H9 (cell line): ENCODE data around the gene LYRM9. TPM values are rescaled to one million over a fixed set of nuclear protein-coding genes. Genes with fewer than 3 reads are reported as not detected.

ENCODE experiments used
- DNase-seq: peaks from one replicate; pipeline ENCODE4 v3.0.0-alpha.2; 2017
- H2AFZ ChIP-seq: one replicate; pipeline ENCODE4 v1.6.1; 2013; ENCODE audit warnings: mild to moderate bottlenecking, low read length, control low read depth, moderate library complexity
- H2AK5ac ChIP-seq: 2 replicates; pipeline ENCODE4 v1.6.1; 2013; ENCODE audit warnings: low read length, control low read depth, mixed read lengths; ENCODE audit not compliant: insufficient read length
- H2BK120ac ChIP-seq: one replicate; pipeline ENCODE4 v1.6.1; 2013; ENCODE audit warnings: low read depth, mild to moderate bottlenecking, low read length, control low read depth, inconsistent platforms; ENCODE audit not compliant: poor library complexity, severe bottlenecking
- H2BK12ac ChIP-seq: 2 replicates; pipeline ENCODE4 v1.6.1; 2013; ENCODE audit warnings: low read length, control low read depth, mixed read lengths, low read depth; ENCODE audit not compliant: insufficient read length
- H2BK15ac ChIP-seq: 2 replicates; pipeline ENCODE4 v1.6.1; 2013; ENCODE audit warnings: low read depth, low read length, control low read depth
- H2BK20ac ChIP-seq: one replicate; pipeline ENCODE4 v1.6.1; 2013; ENCODE audit warnings: low read depth, mild to moderate bottlenecking, low read length, control low read depth, inconsistent platforms; ENCODE audit not compliant: poor library complexity, severe bottlenecking
- H2BK5ac ChIP-seq: 2 replicates; pipeline ENCODE4 v1.6.1; 2013; ENCODE audit warnings: low read length, control low read depth, mixed read lengths; ENCODE audit not compliant: insufficient read length
- H3K14ac ChIP-seq: 2 replicates; pipeline ENCODE4 v1.6.1; 2013; ENCODE audit warnings: low read length, control low read depth; ENCODE audit not compliant: insufficient read depth
- H3K18ac ChIP-seq: 2 replicates; pipeline ENCODE4 v1.6.1; 2013; ENCODE audit warnings: low read depth, mild to moderate bottlenecking, mixed read lengths, low read length, control low read depth; ENCODE audit not compliant: insufficient read length
- H3K23ac ChIP-seq: 2 replicates; pipeline ENCODE4 v1.6.1; 2013; ENCODE audit warnings: low read length, control low read depth, mixed read lengths, low read depth; ENCODE audit not compliant: insufficient read length
- H3K23me2 ChIP-seq: 2 replicates; pipeline ENCODE4 v1.6.1; 2013; ENCODE audit warnings: low read depth, mild to moderate bottlenecking, mixed read lengths, low read length, control low read depth; ENCODE audit not compliant: insufficient read length, poor library complexity, severe bottlenecking
- H3K27ac ChIP-seq: 2 replicates; pipeline ENCODE4 v1.5.1; 2013; ENCODE audit warnings: low read length, control low read depth, mixed read lengths, low read depth; ENCODE audit not compliant: insufficient read length
- H3K27me3 ChIP-seq: 2 replicates; pipeline ENCODE4 v1.6.1; 2013; ENCODE audit warnings: low read length, control low read depth, inconsistent platforms; ENCODE audit not compliant: insufficient read depth
- H3K4ac ChIP-seq: 2 replicates; pipeline ENCODE4 v1.6.1; 2013; ENCODE audit warnings: low read depth, mild to moderate bottlenecking, control low read depth, inconsistent platforms, low read length, moderate library complexity
- H3K4me1 ChIP-seq: 2 replicates; pipeline ENCODE4 v1.6.1; 2013; ENCODE audit warnings: low read length, control low read depth, inconsistent platforms; ENCODE audit not compliant: insufficient read depth
- H3K4me2 ChIP-seq: 2 replicates; pipeline ENCODE4 v1.6.1; 2013; ENCODE audit warnings: low read length, control low read depth, mixed read lengths; ENCODE audit not compliant: insufficient read length, insufficient read depth
- H3K56ac ChIP-seq: 2 replicates; pipeline ENCODE4 v1.6.1; 2013; ENCODE audit warnings: low read depth, mild to moderate bottlenecking, mixed read lengths, low read length, control low read depth; ENCODE audit not compliant: insufficient read length
- H3K79me1 ChIP-seq: 2 replicates; pipeline ENCODE4 v1.6.1; 2013; ENCODE audit warnings: low read depth, mild to moderate bottlenecking, moderate library complexity, low read length, control low read depth, inconsistent platforms; ENCODE audit not compliant: insufficient read depth, poor library complexity, severe bottlenecking
- H3K79me2 ChIP-seq: 2 replicates; pipeline ENCODE4 v1.6.1; 2013; ENCODE audit warnings: low read length, control low read depth, inconsistent platforms; ENCODE audit not compliant: insufficient read depth
- H3K9ac ChIP-seq: 2 replicates; pipeline ENCODE4 v1.6.1; 2013; ENCODE audit warnings: low read length, control low read depth, mixed read lengths; ENCODE audit not compliant: insufficient read length; ENCODE audit errors: extremely low read depth
- H3K9me3 ChIP-seq: one replicate; pipeline ENCODE4 v1.6.1; 2013; ENCODE audit warnings: low read depth, low read length, inconsistent platforms; ENCODE audit not compliant: control insufficient read depth
- H3T11ph ChIP-seq: one replicate; pipeline ENCODE4 v1.6.1; 2013; ENCODE audit warnings: mild to moderate bottlenecking, low read length, control low read depth, inconsistent platforms
- H4K20me1 ChIP-seq: one replicate; pipeline ENCODE4 v1.6.1; 2013; ENCODE audit not compliant: control insufficient read depth, insufficient read length, insufficient read depth
- H4K5ac ChIP-seq: 2 replicates; pipeline ENCODE4 v1.6.1; 2013; ENCODE audit warnings: low read depth, mild to moderate bottlenecking, mixed read lengths, low read length, control low read depth; ENCODE audit not compliant: insufficient read length
- H4K8ac ChIP-seq: replicated peaks from 2 replicates; pipeline ENCODE4 v1.6.1; 2013; ENCODE audit warnings: low read length, control low read depth, mixed read lengths, low read depth; ENCODE audit not compliant: insufficient read length
- H4K91ac ChIP-seq: 2 replicates; pipeline ENCODE4 v1.6.1; 2013; ENCODE audit warnings: low read depth, mild to moderate bottlenecking, moderate library complexity, mixed read lengths, low read length, control low read depth; ENCODE audit not compliant: insufficient read length
- H3K27ac Mint-ChIP-seq, 3 experiments: 2 replicates in 2 of 3; 3 replicates in 1 of 3; pipeline ENCODE4 v1.8.0; 2020 to 2021; ENCODE audit warnings: mixed read lengths in 3 of 3, mild to moderate bottlenecking in 1 of 3, moderate library complexity in 1 of 3
- H3K27me3 Mint-ChIP-seq: 2 replicates; pipeline ENCODE4 v1.8.0; 2021; ENCODE audit warnings: low read depth, mild to moderate bottlenecking, moderate library complexity, mixed read lengths
- H3K36me3 Mint-ChIP-seq, 3 experiments: 2 replicates in 2 of 3; 3 replicates in 1 of 3; pipeline ENCODE4 v1.8.0; 2020 to 2021; ENCODE audit warnings: low read depth in 3 of 3, mixed read lengths in 3 of 3; ENCODE audit not compliant: insufficient read depth in 1 of 3
- H3K4me1 Mint-ChIP-seq, 2 experiments: 2 replicates each; pipeline ENCODE4 v1.8.0; 2020; ENCODE audit warnings: mixed read lengths in 2 of 2
- H3K4me3 Mint-ChIP-seq, 2 experiments: 2 replicates in 1 of 2; 3 replicates in 1 of 2; pipeline ENCODE4 v1.8.0; 2020 to 2021; ENCODE audit warnings: mild to moderate bottlenecking in 2 of 2, mixed read lengths in 2 of 2, moderate library complexity in 1 of 2
- H3K9me3 Mint-ChIP-seq, 2 experiments: 2 replicates in 1 of 2; 3 replicates in 1 of 2; pipeline ENCODE4 v1.8.0; 2020; ENCODE audit warnings: mild to moderate bottlenecking in 2 of 2, mixed read lengths in 2 of 2, moderate library complexity in 1 of 2
- WGBS: extraction: QIAGEN DNeasy Blood & Tissue Kit; methylation state at CpG from one replicate; pipeline ENCODE4 v1.1.7; 2013; ENCODE audit warnings: missing lambda C conversion rate, low lambda C conversion rate, mixed read lengths; ENCODE audit not compliant: insufficient read length; ENCODE audit errors: extremely low coverage; 5-methylcytosine and 5-hydroxymethylcytosine counted together
- total RNA-seq: library from RNA; stranded (reverse); gene quantifications from 2 replicates; pipeline ENCODE4 v1.2.1, GENCODE V29; 2021
- TF ChIP-seq, protein P1 (sequence below): fragments of 200-600 bp; sonication (generic); conservative IDR thresholded peaks from 3 replicates; pipeline ENCODE4 v1.8.0; 2021; ENCODE audit warnings: antibody characterized with exemption, mild to moderate bottlenecking

LYRM9 gene
- total RNA-seq, 1 experiment from 2014 or later, result 2.2 TPM

GRCh38 chr17:27937025-27937546 lies 43.9 kb upstream of the LYRM9 start:
- H3K27ac Mint-ChIP-seq, result no peak overlapping the region
- peaks cover 14% of the 10 kb centered on the region for H3K4me1 ChIP-seq
- H3K36me3 Mint-ChIP-seq, result peaks cover 0 to 2% (median 1%) of the 10 kb centered on the region in 3 experiments; a peak in 4 of 7 replicates

More at GRCh38 chr17:27937025-27937546, 43.9 kb upstream of the LYRM9 start:
- Histone ChIP-seq H2AK5ac (no peak overlapping the region), H4K5ac (no peak overlapping the region), H4K20me1 (no peaks in the 10 kb centered on the region), H2BK12ac (no peak overlapping the region), H3K9ac (no peak overlapping the region), H3K23ac (no peak overlapping the region), H3K9me3 (no peaks in the 10 kb centered on the region), H3K4ac (no peak overlapping the region), H2BK120ac (no peak overlapping the region), H4K91ac (no peak overlapping the region), H3K79me1 (no peaks in the 10 kb centered on the region), H3K56ac (no peak overlapping the region), H4K8ac (no peak overlapping the region), H3K14ac (no peak overlapping the region), H2BK15ac (no peak overlapping the region), H3T11ph (no peak overlapping the region), H2BK5ac (no peak overlapping the region), H3K18ac (no peak overlapping the region), H3K23me2 (peaks cover 4% of the 10 kb centered on the region), H3K4me2 (no peak overlapping the region), H3K27me3 (no peaks in the 10 kb centered on the region), H2AFZ (no peak overlapping the region), H3K79me2 (no peaks in the 10 kb centered on the region), H3K27ac (no peak overlapping the region), H2BK20ac (no peak overlapping the region)
- peaks cover 18% of the 10 kb centered on the region in 2 experiments for H3K9me3 Mint-ChIP-seq
- H3K27me3 Mint-ChIP-seq, result peaks cover 13% of the 10 kb centered on the region
- TF ChIP-seq, protein P1, sequence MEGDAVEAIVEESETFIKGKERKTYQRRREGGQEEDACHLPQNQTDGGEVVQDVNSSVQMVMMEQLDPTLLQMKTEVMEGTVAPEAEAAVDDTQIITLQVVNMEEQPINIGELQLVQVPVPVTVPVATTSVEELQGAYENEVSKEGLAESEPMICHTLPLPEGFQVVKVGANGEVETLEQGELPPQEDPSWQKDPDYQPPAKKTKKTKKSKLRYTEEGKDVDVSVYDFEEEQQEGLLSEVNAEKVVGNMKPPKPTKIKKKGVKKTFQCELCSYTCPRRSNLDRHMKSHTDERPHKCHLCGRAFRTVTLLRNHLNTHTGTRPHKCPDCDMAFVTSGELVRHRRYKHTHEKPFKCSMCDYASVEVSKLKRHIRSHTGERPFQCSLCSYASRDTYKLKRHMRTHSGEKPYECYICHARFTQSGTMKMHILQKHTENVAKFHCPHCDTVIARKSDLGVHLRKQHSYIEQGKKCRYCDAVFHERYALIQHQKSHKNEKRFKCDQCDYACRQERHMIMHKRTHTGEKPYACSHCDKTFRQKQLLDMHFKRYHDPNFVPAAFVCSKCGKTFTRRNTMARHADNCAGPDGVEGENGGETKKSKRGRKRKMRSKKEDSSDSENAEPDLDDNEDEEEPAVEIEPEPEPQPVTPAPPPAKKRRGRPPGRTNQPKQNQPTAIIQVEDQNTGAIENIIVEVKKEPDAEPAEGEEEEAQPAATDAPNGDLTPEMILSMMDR, result no peak
- no peak for DNase-seq
- peaks cover 54 to 55% of the 10 kb centered on the region in 2 experiments for H3K4me1 Mint-ChIP-seq
- WGBS, result no CpG with 5 or more reads among the region's 8 CpGs
- H3K4me3 Mint-ChIP-seq, result no peak overlapping the region
